ENCODE measurements around the gene UNC5C. TPM values are rescaled to one million over a fixed set of nuclear protein-coding genes. Genes with fewer than 3 reads are reported as not detected.

UNC5C gene
- total and polyA plus RNA-seq, 2 of the 4 experiments (the other 2 are of a cell fraction) = under 0.01 TPM

DNA sequence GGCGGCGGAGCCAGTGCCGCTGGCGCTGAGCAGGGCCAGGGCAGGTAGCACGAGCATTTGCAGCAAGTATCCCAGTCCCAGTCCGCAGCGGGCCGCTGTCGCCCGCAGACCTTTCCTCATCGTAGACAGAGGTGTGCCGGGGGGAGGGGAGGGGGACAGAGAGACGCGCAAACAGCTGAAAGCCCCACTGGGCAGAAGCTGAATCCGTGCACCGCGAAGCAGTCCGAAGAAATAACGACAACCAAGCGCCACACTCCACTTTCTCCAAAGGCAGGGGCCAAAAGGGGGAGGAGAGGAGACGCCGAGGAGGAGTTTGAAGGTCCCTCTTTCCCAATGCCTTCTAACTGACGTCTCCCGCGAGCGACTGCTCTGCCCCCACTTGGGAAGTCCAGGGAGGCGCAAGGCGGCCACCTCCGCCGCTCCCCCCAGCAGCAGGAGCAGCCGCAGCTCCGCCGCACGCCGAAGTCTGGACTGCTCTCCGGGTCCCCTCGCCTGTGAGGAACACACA lies at the start of gene UNC5C (continued):
- TF ChIP-seq, protein P1, sequence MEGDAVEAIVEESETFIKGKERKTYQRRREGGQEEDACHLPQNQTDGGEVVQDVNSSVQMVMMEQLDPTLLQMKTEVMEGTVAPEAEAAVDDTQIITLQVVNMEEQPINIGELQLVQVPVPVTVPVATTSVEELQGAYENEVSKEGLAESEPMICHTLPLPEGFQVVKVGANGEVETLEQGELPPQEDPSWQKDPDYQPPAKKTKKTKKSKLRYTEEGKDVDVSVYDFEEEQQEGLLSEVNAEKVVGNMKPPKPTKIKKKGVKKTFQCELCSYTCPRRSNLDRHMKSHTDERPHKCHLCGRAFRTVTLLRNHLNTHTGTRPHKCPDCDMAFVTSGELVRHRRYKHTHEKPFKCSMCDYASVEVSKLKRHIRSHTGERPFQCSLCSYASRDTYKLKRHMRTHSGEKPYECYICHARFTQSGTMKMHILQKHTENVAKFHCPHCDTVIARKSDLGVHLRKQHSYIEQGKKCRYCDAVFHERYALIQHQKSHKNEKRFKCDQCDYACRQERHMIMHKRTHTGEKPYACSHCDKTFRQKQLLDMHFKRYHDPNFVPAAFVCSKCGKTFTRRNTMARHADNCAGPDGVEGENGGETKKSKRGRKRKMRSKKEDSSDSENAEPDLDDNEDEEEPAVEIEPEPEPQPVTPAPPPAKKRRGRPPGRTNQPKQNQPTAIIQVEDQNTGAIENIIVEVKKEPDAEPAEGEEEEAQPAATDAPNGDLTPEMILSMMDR (conservative IDR thresholded peaks at IDR 0.05; ENCODE audit: low read depth, low read length) = no peak

DNA sequence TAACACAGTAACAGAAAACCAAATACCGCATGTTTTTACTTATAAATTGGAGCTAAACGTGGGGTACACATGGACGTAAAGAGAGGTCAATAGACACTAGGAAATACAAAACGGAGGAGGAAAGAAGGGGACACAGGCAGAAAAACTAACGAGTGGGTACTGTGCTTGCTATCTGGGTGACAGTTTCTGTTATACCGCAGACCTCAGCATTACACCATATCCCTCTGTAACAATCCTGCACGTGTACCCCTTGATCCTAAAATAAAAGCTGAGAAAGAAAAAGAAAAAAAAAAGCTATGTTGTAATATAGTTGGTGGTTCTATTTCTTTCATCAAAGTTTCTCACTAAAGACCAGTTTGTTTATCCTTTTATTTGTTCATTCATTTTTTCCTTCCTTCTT lies 47.9 kb upstream of the UNC5C start:
- Histone ChIP-seq H3K4me1 (ENCODE audit: control insufficient read depth, insufficient read depth, low read length) (no peaks in the 10 kb centered on the region), H3K4ac (ENCODE audit: low read depth, low read length) (no peak overlapping the region), H4K5ac (ENCODE audit: low read depth, low read length) (no peak overlapping the region), H3K9ac (ENCODE audit: low read depth, low read length) (no peak overlapping the region), H3K9me1 (ENCODE audit: insufficient read depth, low read length) (no peaks in the 10 kb centered on the region), H4K8ac (ENCODE audit: low read depth in 2 of 2, low read length in 2 of 2) (no peak overlapping the region), H3K56ac (ENCODE audit: extremely low read depth, insufficient read depth, low read length) (no peak overlapping the region), H4K20me1 (ENCODE audit: insufficient read depth, low read length) (no peaks in the 10 kb centered on the region), H3K27me3 (ENCODE audit: control insufficient read depth, insufficient read depth, low read length) (no peaks in the 10 kb centered on the region), H3K14ac (replicated peaks; ENCODE audit: low read depth, low read length) (no peak overlapping the region), H2BK5ac (ENCODE audit: low read depth, low read length, poor library complexity, severe bottlenecking) (no peak overlapping the region), H3K4me2 (ENCODE audit: low read depth, low read length) (no peak overlapping the region), H2AFZ (replicated peaks; ENCODE audit: low read length, poor library complexity) (no peak overlapping the region), H3K27ac (ENCODE audit: insufficient read depth, low read length) (no peak overlapping the region), H2AK5ac (ENCODE audit: low read depth, low read length) (no peak overlapping the region), H2BK20ac (ENCODE audit: low read depth, low read length) (no peak overlapping the region), H3K4me3 (ENCODE audit: insufficient read depth, low read depth, low read length) (no peak overlapping the region), H2BK120ac (ENCODE audit: low read depth, low read length) (no peak overlapping the region), H3K18ac (ENCODE audit: low read depth, low read length) (no peak overlapping the region), H3K9me3 (ENCODE audit: control insufficient read depth, insufficient read depth, low read length) (no peaks in the 10 kb centered on the region), H4K91ac (ENCODE audit: insufficient read depth, low read depth, low read length) (no peak overlapping the region), H3K23ac (ENCODE audit: low read depth, low read length) (no peak overlapping the region), H2AK9ac (replicated peaks; ENCODE audit: low read depth, low read length, poor library complexity) (no peak overlapping the region), H3K79me1 (ENCODE audit: low read depth in 1 of 2, low read length in 2 of 2) (no peaks in the 10 kb centered on the region), H2BK15ac (ENCODE audit: low read depth, low read length) (no peak overlapping the region), H3K36me3 (ENCODE audit: control insufficient read depth, insufficient read depth, low read length) (no peaks in the 10 kb centered on the region)
- BruUV-seq (replicated peaks) = no TSS peak
- dilution Hi-C loops (cut with HindIII; ENCODE audit: low sequenced_read_pairs, unreplicated experiment) (no loop called here), intact Hi-C loops (cut with micrococcal nuclease) (no loop called here), in situ Hi-C loops (cut with MboI; ENCODE audit: low sequenced_read_pairs) (no loop called here)
- CTCF ChIA-PET = no interaction called here
- POLR2A ChIA-PET (ENCODE audit: unreplicated experiment) = no interaction called here
- no CpG with 5 or more reads among the region's 7 CpGs for WGBS, 2 experiments (ENCODE audit: extremely low coverage in 2 of 2, insufficient read length in 1 of 2)
- no peak for TF ChIP-seq RCOR1 (IDR thresholded peaks at IDR 0.05; ENCODE audit: insufficient replicate concordance, low read length)
- TF ChIP-seq CHD1 (IDR thresholded peaks at IDR 0.05; ENCODE audit: low read depth, low read length) = no peak
- DNase-seq (no peak), ATAC-seq (ENCODE audit: low read depth) (no peak)
